Ureter (tissue), 1 donor: ENCODE results near the gene DDX11. TPM values are rescaled to one million over a fixed set of nuclear protein-coding genes. Genes with fewer than 3 reads are reported as not detected.
"Not testable (repeated sequence)": the region's sequence is repeated elsewhere in the genome, so short reads cannot be mapped to it uniquely, and the experiment has no call there.

ENCODE experiments used
- DNase-seq: peaks from one replicate; pipeline ENCODE4 v3.0.0-alpha.2; 2020; ENCODE audit warnings: low spot score
- total RNA-seq: library from RNA; stranded (reverse); gene quantifications from one replicate; pipeline ENCODE4 v1.2.4, GENCODE V29; 2023
- donor health status: DM: yes; HTN: yes; CAD: no.

Gene DDX11
- total RNA-seq, 1 donor from 2014 or later = 37.8 TPM

DNA sequence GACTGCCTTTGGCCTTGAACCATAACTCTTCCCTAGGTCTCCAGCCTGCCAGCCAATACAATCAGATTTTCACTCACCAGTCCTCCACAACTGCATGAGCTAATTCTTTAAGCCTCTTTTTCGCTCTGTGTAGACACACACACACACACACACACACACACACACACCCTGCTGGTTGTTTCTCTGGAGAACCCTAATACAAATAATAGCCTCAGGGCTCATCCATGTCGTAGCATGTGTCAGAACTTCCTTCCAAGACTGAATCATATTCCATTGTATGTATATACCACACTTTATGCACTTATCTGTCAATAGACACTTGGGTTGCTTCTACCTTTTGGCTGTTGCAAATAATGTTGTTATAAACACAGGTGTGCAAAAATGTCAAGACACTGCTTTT, 6.0 kb upstream of the DDX11 start:
- not testable (repeated sequence) for DNase-seq

DNA sequence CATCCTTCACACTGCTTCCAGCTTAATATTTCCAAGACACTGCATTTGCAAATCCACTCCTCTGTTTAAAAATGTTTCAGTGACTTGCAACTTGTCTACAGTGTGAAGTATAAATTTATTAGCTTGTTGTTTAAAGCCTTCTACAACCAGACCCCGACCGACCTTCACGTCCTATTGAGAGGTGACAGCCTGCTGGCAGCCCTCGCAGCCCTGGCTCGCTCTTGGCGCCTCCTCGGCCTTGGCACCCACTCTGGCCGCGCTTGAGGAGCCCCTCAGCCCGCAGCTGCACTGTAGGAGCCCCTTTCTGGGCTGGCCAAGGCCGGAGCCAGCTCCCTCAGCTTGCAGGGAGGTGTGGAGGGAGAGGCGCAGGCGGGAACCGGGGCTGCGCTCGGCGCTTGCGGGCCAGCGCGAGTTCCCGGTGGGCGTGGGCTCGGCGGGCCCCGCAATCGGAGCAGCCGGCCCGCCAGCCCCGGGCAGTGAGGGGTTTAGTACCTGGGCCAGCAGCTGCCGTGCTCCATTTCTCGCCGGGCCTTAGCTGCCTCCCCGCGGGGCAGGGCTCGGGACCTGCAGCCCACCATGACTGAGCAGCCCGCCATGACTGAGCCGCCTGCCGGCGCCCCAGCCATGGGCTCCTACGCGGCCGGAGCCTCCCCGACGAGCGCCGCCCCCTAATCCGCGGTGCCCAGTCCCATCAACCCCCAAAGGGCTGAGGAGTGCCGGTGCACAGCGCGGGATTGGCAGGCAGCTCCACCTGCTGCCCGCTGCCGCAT, 2.5 kb upstream of the DDX11 start:
- DNase-seq = not testable (repeated sequence)

- DNase-seq = not testable (repeated sequence)
These were observed 698 bp upstream of the DDX11 start for GRCh38 chr12:31072962-31073361.

DNA sequence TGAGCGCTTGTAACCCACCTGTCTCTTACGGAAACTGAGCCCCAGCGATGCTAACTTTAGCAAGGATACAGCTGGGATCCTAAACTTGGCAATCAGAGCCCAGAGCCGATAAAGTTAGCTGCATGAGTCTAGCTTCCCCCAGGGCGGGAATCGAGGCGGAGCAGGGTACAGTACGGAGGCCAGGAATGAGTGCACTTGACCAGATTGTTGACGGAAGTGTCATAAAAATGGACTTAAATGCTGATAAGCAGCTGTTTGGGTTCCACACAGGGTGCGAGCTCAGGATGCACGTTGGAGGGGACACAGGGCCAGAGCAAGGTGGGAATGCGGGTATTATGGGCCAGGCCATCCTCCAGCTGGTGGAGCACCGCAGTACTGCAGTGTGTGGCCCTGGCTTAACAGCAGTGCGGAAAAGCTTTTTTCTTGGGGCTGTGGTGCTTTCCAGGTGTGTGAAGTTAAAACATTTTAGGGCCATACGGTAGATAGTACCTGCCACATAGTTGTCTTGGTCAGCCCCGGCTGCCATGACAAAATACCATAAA, 744 bp downstream of the DDX11 start:
- not testable (repeated sequence) for DNase-seq

GRCh38 chr12:31076150-31076549, 2.5 kb downstream of the DDX11 start:
- DNase-seq = not testable (repeated sequence)

DNA sequence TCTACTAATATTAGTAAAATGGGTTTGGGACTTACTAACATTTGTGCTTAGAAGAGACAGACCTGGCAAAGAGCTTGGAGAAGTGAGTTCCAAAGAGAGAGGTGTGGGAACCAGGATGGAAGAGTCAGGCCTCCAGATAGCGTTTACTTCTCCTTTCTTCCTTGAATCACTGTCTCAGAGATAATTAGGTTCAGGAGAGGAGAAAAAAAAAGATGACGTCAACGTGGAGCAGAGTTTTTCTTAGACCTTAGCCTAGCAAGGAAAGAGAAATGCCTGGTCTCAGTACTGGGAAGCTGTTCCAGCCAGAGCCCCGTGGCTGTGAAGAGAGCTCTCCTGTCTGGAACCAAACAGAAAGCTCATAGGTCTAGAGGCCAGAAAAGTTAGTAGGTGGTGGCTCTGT, 3.4 kb downstream of the DDX11 start:
- DNase-seq = not testable (repeated sequence)

DNA sequence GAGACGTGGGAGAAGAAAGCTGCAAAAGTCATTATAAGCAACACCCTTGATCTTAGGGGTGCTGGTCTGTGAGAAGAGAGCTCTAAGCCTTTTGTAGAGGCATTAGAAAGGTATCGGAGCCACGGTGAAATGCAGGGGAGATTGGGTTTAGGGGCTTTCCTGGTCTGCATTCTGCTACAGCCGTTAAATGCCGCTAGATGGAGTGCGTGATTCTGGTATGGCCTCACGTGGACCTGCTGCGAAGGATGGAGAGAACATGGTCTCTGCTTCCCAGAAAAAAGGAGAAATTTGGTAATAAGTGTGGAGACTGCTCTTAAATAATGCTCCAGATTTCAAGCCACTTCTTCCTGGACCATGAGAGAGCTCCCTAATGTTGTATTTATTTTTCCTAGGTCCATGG, 4.3 kb downstream of the DDX11 start:
- DNase-seq = not testable (repeated sequence)

DNA sequence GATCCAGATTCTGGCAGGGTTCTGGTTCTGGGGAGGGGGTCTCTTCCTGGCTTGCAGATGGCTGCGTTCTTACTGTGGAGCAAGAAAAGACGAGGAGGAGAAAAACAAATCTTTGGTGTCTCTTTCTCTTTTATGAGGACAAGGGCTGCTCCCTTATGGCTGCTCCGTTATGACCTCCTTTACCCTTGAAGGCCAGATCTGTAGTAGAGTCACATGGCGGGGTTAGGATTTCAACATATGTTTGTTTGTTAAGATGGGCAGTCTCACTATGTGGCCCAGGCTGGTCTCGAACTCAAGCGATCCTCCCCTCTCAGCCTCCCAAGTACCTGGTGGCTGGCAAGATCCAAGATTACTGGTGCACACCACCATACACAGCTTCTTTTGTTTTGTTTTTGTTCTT, 5.8 kb downstream of the DDX11 start:
- not testable (repeated sequence) for DNase-seq

GRCh38 chr12:31080221-31080620, 6.6 kb downstream of the DDX11 start:
- DNase-seq = not testable (repeated sequence)

- DNase-seq = not testable (repeated sequence)
These were observed 7.6 kb downstream of the DDX11 start for GRCh38 chr12:31081274-31081673.

GRCh38 chr12:31084241-31084640, 10.6 kb downstream of the DDX11 start:
- DNase-seq = not testable (repeated sequence)

DNA sequence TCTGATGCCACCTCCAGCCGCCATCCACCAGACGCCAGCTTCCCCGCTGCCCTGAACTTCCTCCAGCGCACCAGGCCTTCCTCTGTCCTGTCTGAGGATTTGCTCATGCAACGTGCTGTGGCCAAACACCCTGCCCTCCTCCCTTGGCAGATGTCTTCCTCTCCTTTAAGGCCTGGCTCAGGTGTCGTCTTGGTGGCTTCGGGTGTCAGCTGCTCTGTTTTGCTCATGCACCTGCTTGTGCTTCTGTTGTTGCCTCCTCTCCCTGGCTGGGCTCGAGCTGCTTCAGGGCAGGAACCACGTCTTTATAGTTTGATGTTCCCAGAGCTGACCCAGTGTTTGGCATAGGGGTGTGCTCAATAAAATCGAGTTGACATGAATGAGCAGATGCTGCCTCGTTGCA, 12.4 kb downstream of the DDX11 start:
- DNase-seq = not testable (repeated sequence)

GRCh38 chr12:31087486-31087885, 13.8 kb downstream of the DDX11 start:
- DNase-seq = not testable (repeated sequence)

GRCh38 chr12:31087956-31088355, 14.3 kb downstream of the DDX11 start:
- not testable (repeated sequence) for DNase-seq

DNA sequence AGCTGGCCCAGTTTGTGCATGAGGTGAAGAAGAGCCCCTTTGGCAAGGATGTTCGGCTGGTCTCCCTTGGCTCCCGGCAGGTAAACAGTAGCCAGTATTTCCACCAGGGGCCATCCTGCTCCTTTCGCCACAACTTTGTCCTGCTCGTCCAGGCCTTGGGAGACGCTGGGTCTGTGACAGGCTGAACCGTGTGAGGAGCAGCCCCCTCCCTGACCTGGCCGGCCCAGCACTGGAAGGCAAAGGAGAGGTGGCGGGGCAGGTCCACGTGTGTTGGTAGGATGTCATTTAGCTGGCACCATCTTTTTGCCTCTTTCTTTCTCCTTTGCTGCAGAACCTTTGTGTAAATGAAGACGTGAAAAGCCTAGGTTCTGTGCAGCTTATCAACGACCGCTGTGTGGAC, 15.4 kb downstream of the DDX11 start:
- no peak for DNase-seq

DNA sequence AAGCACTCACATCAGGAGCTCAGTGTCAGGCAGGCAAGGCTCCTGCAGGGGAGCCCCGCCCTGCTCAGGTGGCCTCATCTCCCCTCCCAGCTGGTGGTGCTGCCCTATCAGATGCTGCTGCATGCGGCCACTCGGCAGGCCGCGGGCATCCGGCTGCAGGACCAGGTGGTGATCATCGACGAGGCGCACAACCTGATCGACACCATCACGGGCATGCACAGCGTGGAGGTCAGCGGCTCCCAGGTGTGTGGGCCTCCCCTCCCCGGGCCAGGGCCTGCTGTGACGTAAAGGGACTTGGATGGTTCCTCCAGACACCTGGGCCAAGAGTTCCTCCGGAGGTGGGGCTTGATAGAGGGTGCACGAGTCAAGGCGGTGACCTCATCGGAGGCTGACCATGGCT, 18.0 kb downstream of the DDX11 start:
- not testable (repeated sequence) for DNase-seq

GRCh38 chr12:31092718-31093117, 19.1 kb downstream of the DDX11 start:
- DNase-seq = not testable (repeated sequence)

DNA sequence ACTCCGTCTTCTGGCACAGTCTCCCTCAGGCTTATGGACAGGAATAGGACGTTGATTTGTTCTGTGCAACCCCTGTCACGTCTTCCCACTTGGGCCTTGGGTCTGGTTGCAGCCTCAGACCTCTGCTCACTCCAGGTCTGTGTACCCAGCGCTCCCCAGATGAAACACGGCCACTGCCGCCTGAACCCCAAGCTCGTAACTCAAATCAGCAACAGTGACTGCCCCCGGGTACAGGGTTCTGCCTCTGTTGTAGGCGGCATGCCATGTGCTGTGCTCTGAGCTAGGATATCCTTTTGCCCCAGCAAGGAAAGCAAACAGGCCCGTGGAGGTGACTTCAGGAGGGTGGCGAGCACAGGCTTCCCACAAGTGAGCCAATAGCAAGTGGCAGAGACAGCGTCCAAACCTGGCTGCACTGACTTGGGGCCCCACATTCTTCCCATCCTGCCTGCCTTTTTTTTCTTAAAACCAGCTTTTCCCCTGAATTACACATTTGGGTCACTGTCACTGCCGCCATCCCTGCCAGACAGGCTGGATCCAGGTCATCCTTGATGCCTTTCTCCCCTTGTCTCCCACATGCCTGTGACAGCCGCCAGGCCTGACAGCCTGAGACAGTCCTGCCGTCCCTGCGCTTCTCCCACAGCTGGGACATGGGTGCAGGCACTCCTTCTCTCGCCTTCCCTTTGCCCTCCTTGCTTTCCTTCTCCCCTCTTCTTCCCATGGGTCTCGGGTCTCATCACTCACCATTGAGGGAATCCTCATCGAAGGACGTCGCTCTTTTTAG, 21.6 kb downstream of the DDX11 start:
- not testable (repeated sequence) for DNase-seq

DNA sequence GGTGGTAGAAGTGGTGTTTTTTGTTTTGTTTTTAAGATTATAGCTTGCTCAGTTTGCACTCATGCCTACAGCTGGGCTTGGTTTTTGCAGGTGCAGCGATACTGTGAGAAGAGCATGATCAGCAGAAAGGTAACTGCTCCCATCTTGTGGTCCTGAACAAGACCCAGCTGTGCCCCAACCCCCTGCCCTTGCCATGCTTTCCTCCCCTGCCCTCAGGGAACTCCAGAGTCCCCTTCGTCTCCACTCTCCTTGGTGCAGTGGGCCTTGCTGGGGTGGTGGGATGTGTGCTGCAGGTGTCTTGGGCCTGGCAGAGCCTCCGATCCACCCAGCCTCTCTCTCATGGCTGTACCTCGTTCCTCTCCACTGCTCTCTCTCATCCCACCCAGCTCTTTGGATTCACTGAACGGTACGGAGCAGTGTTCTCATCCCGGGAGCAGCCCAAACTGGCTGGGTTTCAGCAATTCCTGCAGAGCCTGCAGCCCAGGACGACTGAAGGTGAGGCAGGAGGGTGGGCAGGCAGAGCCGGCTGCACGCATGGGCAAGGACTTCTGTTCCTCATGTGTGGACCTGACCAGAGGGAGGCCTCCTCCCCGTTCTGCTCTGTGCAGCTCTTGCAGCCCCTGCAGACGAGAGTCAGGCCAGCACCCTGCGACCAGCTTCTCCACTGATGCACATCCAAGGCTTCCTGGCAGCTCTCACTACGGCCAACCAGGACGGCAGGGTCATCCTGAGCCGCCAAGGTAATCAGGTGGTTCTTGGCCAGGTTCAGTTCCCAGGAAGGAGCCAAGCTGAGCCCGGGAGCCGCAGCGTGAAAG, 22.8 kb downstream of the DDX11 start:
- not testable (repeated sequence) for DNase-seq

GRCh38 chr12:31097819-31098218, 24.2 kb downstream of the DDX11 start:
- DNase-seq = not testable (repeated sequence)

GRCh38 chr12:31098363-31098762, 24.7 kb downstream of the DDX11 start:
- not testable (repeated sequence) for DNase-seq

- not testable (repeated sequence) for DNase-seq
These were observed 25.1 kb downstream of the DDX11 start for GRCh38 chr12:31098771-31099170.
